Thyroid gland (tissue), 4 donors: ENCODE results near the gene PPP2CA. TPM values are rescaled to one million over a fixed set of nuclear protein-coding genes. Genes with fewer than 3 reads are reported as not detected.
A peak's percentile ranks its signal among the peaks of the same experiment; 100 is the strongest.

Experiments
- DNase-seq, 2 donors: peaks; one replicate each; pipeline ENCODE4 v3.0.0-alpha.2; 2019
- H3K27ac ChIP-seq, 3 donors: fragments of 200-600 bp; sonication (generic); 1 replicate in 2 of 3; 2 replicates in 1 of 3; pipeline ENCODE4 v1.5.1; 2016 to 2019; ENCODE audit warnings: mild to moderate bottlenecking in 1 of 3, moderate library complexity in 1 of 3
- H3K27me3 ChIP-seq: fragments of 200-600 bp; sonication (generic); one replicate; pipeline ENCODE4 v1.5.1; 2019
- H3K36me3 ChIP-seq, 2 donors: fragments of 200-600 bp; sonication (generic); one replicate each; pipeline ENCODE4 v1.5.1; 2016 to 2019
- H3K4me1 ChIP-seq, 2 donors: fragments of 200-600 bp; sonication (generic); one replicate each; pipeline ENCODE4 v1.5.1; 2017 to 2019
- H3K4me3 ChIP-seq, 3 donors: fragments of 200-600 bp; sonication (generic); replicated peaks in 1 of 3; 1 replicate in 2 of 3; 2 replicates in 1 of 3; pipeline ENCODE4 v1.5.1; 2016; ENCODE audit warnings: mild to moderate bottlenecking in 1 of 3
- H3K9me3 ChIP-seq: fragments of 200-600 bp; sonication (generic); one replicate; pipeline ENCODE4 v1.5.1; 2017
- CTCF ChIP-seq, 6 experiments: fragments of 200-600 bp in 3 of 6; fragments of 450-650 bp in 3 of 6; sonication (generic) in 3 of 6; IDR thresholded peaks; one replicate each; pipeline ENCODE4 v1.5.1; 2016 to 2019; ENCODE audit warnings: antibody characterized with exemption in 6 of 6, mild to moderate bottlenecking in 2 of 6, inconsistent platforms in 1 of 6, moderate library complexity in 1 of 6
- POLR2A ChIP-seq, 2 donors: fragments of 450-650 bp; IDR thresholded peaks; one replicate each; pipeline ENCODE4 v1.6.1; 2017; ENCODE audit warnings: antibody characterized with exemption in 2 of 2, mild to moderate bottlenecking in 2 of 2, moderate library complexity in 1 of 2
- WGBS, 2 donors: methylation state at CpG; one replicate each; pipeline ENCODE4 v1.1.5; 2017; 5-methylcytosine and 5-hydroxymethylcytosine counted together
- intact Hi-C: fragments of 100-400 bp; cut with DNase I; formaldehyde crosslinking; loops from one replicate; pipeline ENCODE4 v1.15.1; 2023
- total RNA-seq, 4 donors: library from RNA; depleted of rRNA; stranded (reverse); fragments of >200 nt; gene quantifications; one replicate each; pipeline ENCODE4 v1.2.3, GENCODE V29; 2016

PPP2CA gene
- total RNA-seq, 4 donors from 2014 or later: 78.2 to 220 (median 174) TPM

- no peak overlapping the region for H3K27ac ChIP-seq
- 90% methylated on average over 3 of the region's 3 CpGs for WGBS, 2 donors
- intact Hi-C loops: loop anchor here (5.0 kb wide), 1 partner anchor 49 kb away; the partner anchor contains the start of gene PPP2CA
These were observed 47.8 kb downstream of the PPP2CA start for GRCh38 chr5:134178096-134178419.

GRCh38 chr5:134177369-134178095 lies 48.3 kb downstream of the PPP2CA start:
- Histone ChIP-seq H3K36me3 (peaks cover 0 to 8% of the 10 kb centered on the region in 2 donors), H3K27me3 (no peaks in the 10 kb centered on the region), H3K27ac (peak overlapping the region; percentile 97 to 99 (median 98)), H3K9me3 (no peaks in the 10 kb centered on the region), H3K4me1 (peaks cover 15 to 29% of the 10 kb centered on the region in 2 donors), H3K4me3 (peak overlapping the region; percentile 61 to 92 (median 85))
- intact Hi-C loops: loop anchor here (5.0 kb wide), 1 partner anchor 50 kb away; the partner anchor contains the start of gene PPP2CA
- TF ChIP-seq POLR2A (IDR thresholded peaks at IDR 0.05) (no peak), CTCF (IDR thresholded peaks at IDR 0.05) (no peak)
- no peak for DNase-seq
- WGBS, 2 donors: 28 to 29% methylated on average over 22 to 24 of the region's 29 CpGs

More at GRCh38 chr5:134178096-134178419, 47.8 kb downstream of the PPP2CA start:
- no peak for DNase-seq
- TF ChIP-seq CTCF (IDR thresholded peaks at IDR 0.05) (no peak), POLR2A (IDR thresholded peaks at IDR 0.05) (no peak)
- Histone ChIP-seq H3K4me1 (peaks cover 15 to 29% of the 10 kb centered on the region in 2 donors), H3K36me3 (peaks cover 0 to 2% of the 10 kb centered on the region in 2 donors), H3K9me3 (no peaks in the 10 kb centered on the region), H3K4me3 (no peak overlapping the region), H3K27me3 (no peaks in the 10 kb centered on the region)

GRCh38 chr5:134176511-134177368 lies 49.1 kb downstream of the PPP2CA start, which contains the start of gene SKP1:
Gene SKP1 (minus strand): TSS chr5:134176950. CDS start chr5:134174022, 2,928 bp downstream.
- TF ChIP-seq POLR2A (IDR thresholded peaks at IDR 0.05) (peak; percentile 95 to 98), CTCF (IDR thresholded peaks at IDR 0.05) (peak in 1 of 6 experiments; percentile 16)
- Histone ChIP-seq H3K4me3 (peak within 1 kb of the TSS; percentile 61 to 92 (median 85)), H3K36me3 (peaks cover 5 to 10% of the 10 kb centered on the region in 2 donors), H3K4me1 (peaks cover 15 to 29% of the 10 kb centered on the region in 2 donors), H3K27ac (peak within 1 kb of the TSS; percentile 97 to 99 (median 98)), H3K9me3 (no peaks in the 10 kb centered on the region), H3K27me3 (no peaks in the 10 kb centered on the region)
- 0 to 4% methylated on average over 4 to 30 of the region's 92 CpGs for WGBS, 2 donors
- DNase-seq: peak; percentile 78 to 79
- intact Hi-C loops: loop anchor here (5.0 kb wide), 1 partner anchor 51 kb away; the partner anchor contains the start of gene PPP2CA

GRCh38 chr5:134175921-134176510 lies 49.9 kb downstream of the PPP2CA start:
- peak overlapping the region; percentile 61 to 92 (median 85) for H3K4me3 ChIP-seq
- H3K27ac ChIP-seq: peak overlapping the region; percentile 97 to 99 (median 98)
- peaks cover 21 to 29% of the 10 kb centered on the region in 2 donors for H3K4me1 ChIP-seq
- 0% methylated on average over 26 to 27 of the region's 31 CpGs for WGBS, 2 donors
- no peak for DNase-seq
- H3K36me3 ChIP-seq: peaks cover 7 to 13% of the 10 kb centered on the region in 2 donors
- intact Hi-C loops: loop anchor here (5.0 kb wide), 1 partner anchor 51 kb away; the partner anchor contains the start of gene PPP2CA
- no peak for TF ChIP-seq CTCF (IDR thresholded peaks at IDR 0.05)
- TF ChIP-seq POLR2A (IDR thresholded peaks at IDR 0.05): no peak
- no peaks in the 10 kb centered on the region for H3K27me3 ChIP-seq
- no peaks in the 10 kb centered on the region for H3K9me3 ChIP-seq
